A549 treated with Hydrocortisone at 1 μM for 4 hours (cell line): ENCODE results near the gene SDK1. TPM values are rescaled to one million over a fixed set of nuclear protein-coding genes. Genes with fewer than 3 reads are reported as not detected.

Experiments used
- total RNA-seq: library from RNA; stranded (reverse); fragments of 200-300 nt; extraction: Qiagen RNA extraction; gene quantifications from 5 replicates; pipeline ENCODE4 v1.2.3, GENCODE V29; 2022

The SDK1 gene
- total RNA-seq, result 0.37 to 0.61 TPM (median 0.45 TPM) in 5 replicates

GRCh38 chr7:3300651-3301448 lies at the start of gene SDK1:
Gene SDK1 (plus strand): TSS chr7:3301252. CDS start chr7:3301587, 335 bp downstream.

